ENCODE data around the gene NFYC.

NFYC gene

DNA sequence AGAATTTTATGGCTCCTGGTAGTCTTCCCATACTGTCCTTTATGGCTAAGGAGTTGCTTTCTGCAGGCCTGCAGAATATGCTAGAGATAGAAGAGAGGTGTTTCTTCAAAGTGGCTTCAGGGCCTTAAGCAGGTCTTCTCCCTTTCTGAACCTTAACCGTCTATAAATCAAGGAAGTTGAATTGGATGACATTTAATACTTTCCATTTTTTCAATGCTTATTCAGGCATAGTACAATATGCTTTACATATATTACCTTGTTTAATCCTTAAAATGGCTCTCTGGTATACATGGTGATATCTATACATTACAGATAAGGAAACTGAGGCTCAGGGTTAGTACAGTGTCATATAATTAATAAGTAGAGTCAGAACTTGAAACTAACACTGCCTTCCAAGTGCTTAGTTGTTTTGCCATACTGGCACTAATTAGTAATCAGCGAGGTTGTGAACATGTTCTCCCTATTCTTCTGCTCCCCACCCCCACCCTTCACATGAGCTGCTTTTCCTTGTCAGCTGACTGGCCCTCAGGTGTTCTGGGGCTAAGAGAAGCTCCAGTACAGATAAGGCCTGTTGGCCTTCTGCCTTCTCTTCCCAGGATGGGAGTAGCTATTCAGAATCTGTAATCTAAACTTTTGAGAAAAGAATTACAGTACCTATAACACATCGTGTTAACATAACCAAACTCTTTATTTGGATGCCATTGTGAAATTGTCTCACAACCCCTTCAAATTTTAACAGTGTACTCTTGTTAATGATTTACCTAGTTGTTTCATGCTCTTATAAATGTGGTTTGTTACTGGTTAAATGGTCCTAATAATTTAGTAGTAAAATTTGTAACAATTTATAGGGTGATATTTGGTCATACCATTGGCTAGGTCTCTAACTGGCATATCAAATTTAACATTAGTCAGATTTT, 13.6 kb downstream of the NFYC start:
- TF ChIP-seq, protein P1, sequence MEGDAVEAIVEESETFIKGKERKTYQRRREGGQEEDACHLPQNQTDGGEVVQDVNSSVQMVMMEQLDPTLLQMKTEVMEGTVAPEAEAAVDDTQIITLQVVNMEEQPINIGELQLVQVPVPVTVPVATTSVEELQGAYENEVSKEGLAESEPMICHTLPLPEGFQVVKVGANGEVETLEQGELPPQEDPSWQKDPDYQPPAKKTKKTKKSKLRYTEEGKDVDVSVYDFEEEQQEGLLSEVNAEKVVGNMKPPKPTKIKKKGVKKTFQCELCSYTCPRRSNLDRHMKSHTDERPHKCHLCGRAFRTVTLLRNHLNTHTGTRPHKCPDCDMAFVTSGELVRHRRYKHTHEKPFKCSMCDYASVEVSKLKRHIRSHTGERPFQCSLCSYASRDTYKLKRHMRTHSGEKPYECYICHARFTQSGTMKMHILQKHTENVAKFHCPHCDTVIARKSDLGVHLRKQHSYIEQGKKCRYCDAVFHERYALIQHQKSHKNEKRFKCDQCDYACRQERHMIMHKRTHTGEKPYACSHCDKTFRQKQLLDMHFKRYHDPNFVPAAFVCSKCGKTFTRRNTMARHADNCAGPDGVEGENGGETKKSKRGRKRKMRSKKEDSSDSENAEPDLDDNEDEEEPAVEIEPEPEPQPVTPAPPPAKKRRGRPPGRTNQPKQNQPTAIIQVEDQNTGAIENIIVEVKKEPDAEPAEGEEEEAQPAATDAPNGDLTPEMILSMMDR (conservative IDR thresholded peaks at IDR 0.05; ENCODE audit: low read length), result no peak
- TF ChIP-seq EZH2phosphoT487 (IDR thresholded peaks at IDR 0.05; ENCODE audit: borderline replicate concordance), result no peak
- no peak overlapping the region for H3K9ac ChIP-seq (ENCODE audit: low read depth, low read length, poor library complexity, severe bottlenecking)
- H3K79me2 ChIP-seq (ENCODE audit: insufficient read depth, low read length), result peaks cover 96% of the 10 kb centered on the region
- no peak overlapping the region for H2AFZ ChIP-seq (ENCODE audit: low read length)
- H3K36me3 ChIP-seq (ENCODE audit: insufficient read depth, low read length), result no peaks in the 10 kb centered on the region
- peaks cover under 1% of the 10 kb centered on the region for H4K20me1 ChIP-seq (ENCODE audit: insufficient read depth, low read length, poor library complexity, severe bottlenecking)
- no peak overlapping the region for H3K4me3 ChIP-seq (ENCODE audit: low read length, poor library complexity, severe bottlenecking)
- no peaks in the 10 kb centered on the region for H3K9me3 ChIP-seq (ENCODE audit: insufficient read depth, low read depth, low read length)
- no peaks in the 10 kb centered on the region for H3F3A ChIP-seq (ENCODE audit: low read depth)
- H3K9me2 ChIP-seq (replicated peaks; ENCODE audit: low read depth, low read length), result no peaks in the 10 kb centered on the region
- H3K4me2 ChIP-seq (ENCODE audit: low read depth, low read length, poor library complexity, severe bottlenecking), result no peak overlapping the region
- no peaks in the 10 kb centered on the region for H3K27me3 ChIP-seq (ENCODE audit: insufficient read depth, low read length, poor library complexity, severe bottlenecking)
- peaks cover 44% of the 10 kb centered on the region for H3K4me1 ChIP-seq (ENCODE audit: insufficient read depth, low read length, poor library complexity, severe bottlenecking)

DNA sequence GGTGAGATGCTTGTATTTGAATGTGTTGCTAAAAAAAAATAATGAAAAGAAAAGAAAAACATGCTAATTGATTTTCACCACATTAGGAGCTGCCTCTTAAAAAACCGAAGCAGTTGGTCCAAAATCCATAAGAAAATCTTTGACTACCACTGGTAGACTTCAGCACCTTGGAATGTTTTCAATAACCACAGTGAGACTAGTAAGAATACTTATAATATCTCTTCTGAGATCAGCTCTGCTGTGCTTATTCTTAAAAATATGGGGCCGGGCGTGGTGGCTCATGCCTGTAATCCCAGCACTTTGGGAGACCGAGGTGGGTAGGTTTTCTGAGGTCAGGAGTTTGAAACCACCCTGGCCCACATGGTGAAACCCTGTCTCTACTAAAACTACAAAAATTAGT, 15.1 kb downstream of the NFYC start:
- Histone ChIP-seq H3K27me3 (ENCODE audit: insufficient read depth, low read length, poor library complexity, severe bottlenecking) (no peaks in the 10 kb centered on the region), H3K9me3 (ENCODE audit: insufficient read depth, low read depth, low read length) (no peaks in the 10 kb centered on the region), H2AFZ (ENCODE audit: low read length) (no peak overlapping the region), H3K4me3 (ENCODE audit: low read length, poor library complexity, severe bottlenecking) (no peak overlapping the region), H3K79me2 (ENCODE audit: insufficient read depth, low read length) (peaks cover 96% of the 10 kb centered on the region), H3K36me3 (ENCODE audit: insufficient read depth, low read length) (no peaks in the 10 kb centered on the region), H3K4me1 (ENCODE audit: insufficient read depth, low read length, poor library complexity, severe bottlenecking) (peaks cover 53% of the 10 kb centered on the region), H3F3A (ENCODE audit: low read depth) (0 out of 2 replicates have a peak, but pooled peaks cover 2% of the 10 kb centered on the region), H3K4me2 (ENCODE audit: low read depth, low read length, poor library complexity, severe bottlenecking) (no peak overlapping the region), H3K9me2 (replicated peaks; ENCODE audit: low read depth, low read length) (no peaks in the 10 kb centered on the region), H3K9ac (ENCODE audit: low read depth, low read length, poor library complexity, severe bottlenecking) (no peak overlapping the region), H4K20me1 (ENCODE audit: insufficient read depth, low read length, poor library complexity, severe bottlenecking) (peaks cover 7% of the 10 kb centered on the region)
- no peak for TF ChIP-seq EZH2phosphoT487 (IDR thresholded peaks at IDR 0.05; ENCODE audit: borderline replicate concordance)
- TF ChIP-seq, protein P1 (conservative IDR thresholded peaks at IDR 0.05; ENCODE audit: low read length), result no peak

DNA sequence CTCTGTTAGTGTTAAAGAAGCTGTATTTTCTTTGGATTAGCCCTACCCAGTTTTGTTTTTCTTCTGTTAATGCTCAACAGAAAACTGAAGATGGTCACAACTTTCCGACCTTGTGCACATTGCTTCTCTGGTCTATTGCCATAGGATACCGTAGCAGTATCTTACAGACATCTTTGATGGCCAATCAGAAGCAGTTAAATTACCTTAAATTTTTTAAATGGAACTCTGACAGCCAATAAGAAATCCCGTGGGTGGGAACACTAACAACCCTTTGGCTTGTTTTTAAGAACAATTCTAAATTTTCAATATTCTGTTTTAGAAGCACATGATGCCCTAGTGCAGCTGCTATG, 17.2 kb downstream of the NFYC start:
- Histone ChIP-seq H3K9me2 (replicated peaks; ENCODE audit: low read depth, low read length) (no peaks in the 10 kb centered on the region), H3K79me2 (ENCODE audit: insufficient read depth, low read length) (peaks cover 96% of the 10 kb centered on the region), H4K20me1 (ENCODE audit: insufficient read depth, low read length, poor library complexity, severe bottlenecking) (peaks cover 17% of the 10 kb centered on the region), H3K27me3 (ENCODE audit: insufficient read depth, low read length, poor library complexity, severe bottlenecking) (no peaks in the 10 kb centered on the region), H3K4me3 (ENCODE audit: low read length, poor library complexity, severe bottlenecking) (peak overlapping the region; percentile 81), H3F3A (ENCODE audit: low read depth) (0 out of 2 replicates have a peak, but pooled peaks cover 5% of the 10 kb centered on the region), H3K36me3 (ENCODE audit: insufficient read depth, low read length) (no peaks in the 10 kb centered on the region; the same call in 1 of the 2 replicates), H3K4me1 (ENCODE audit: insufficient read depth, low read length, poor library complexity, severe bottlenecking) (peaks cover 55% of the 10 kb centered on the region), H2AFZ (ENCODE audit: low read length) (peak overlapping the region; percentile 14; the same call in 1 of the 2 replicates), H3K9ac (ENCODE audit: low read depth, low read length, poor library complexity, severe bottlenecking) (peak overlapping the region; percentile 80), H3K9me3 (ENCODE audit: insufficient read depth, low read depth, low read length) (no peaks in the 10 kb centered on the region), H3K4me2 (ENCODE audit: low read depth, low read length, poor library complexity, severe bottlenecking) (peak overlapping the region; percentile 92)
- TF ChIP-seq EZH2phosphoT487 (IDR thresholded peaks at IDR 0.05; ENCODE audit: borderline replicate concordance), result no peak
- TF ChIP-seq, protein P1 (conservative IDR thresholded peaks at IDR 0.05; ENCODE audit: low read length), result no peak
